ENCODE data around the gene FSIP1. TPM values are rescaled to one million over a fixed set of nuclear protein-coding genes. Genes with fewer than 3 reads are reported as not detected.

The FSIP1 gene
- total RNA-seq, 2 donors from 2014 or later, result 4.1 to 5.3 TPM

DNA sequence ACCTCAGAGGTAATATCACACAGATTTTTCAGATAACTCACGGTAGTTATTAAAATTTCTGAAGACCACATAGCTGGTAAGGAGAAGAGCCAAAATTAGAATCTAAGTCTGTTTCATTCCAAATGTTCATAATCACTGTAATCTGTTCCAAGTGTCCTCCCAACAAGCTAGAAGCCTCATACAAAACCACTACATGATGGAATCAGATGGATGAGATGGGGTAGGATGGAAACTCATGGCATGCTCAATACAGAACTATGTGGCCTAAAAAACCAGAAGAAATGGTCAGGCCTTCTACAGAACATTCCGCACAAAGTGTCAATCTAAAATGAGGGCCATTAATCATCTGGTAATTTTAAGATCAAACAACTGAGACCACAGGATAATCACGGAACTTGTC, 110.0 kb downstream of the FSIP1 start:
- intact Hi-C loops (cut with DNase I), result no loop called here
- Histone ChIP-seq H3K4me3 (no peak overlapping the region), H3K9me3 (no peaks in the 10 kb centered on the region), H3K27ac (no peak overlapping the region), H3K27me3 (no peaks in the 10 kb centered on the region), H3K4me1 (no peaks in the 10 kb centered on the region), H3K36me3 (no peaks in the 10 kb centered on the region), H3K9ac (ENCODE audit: low read depth in 2 of 2, low read length in 2 of 2) (no peak overlapping the region)
- TF ChIP-seq CTCF (IDR thresholded peaks at IDR 0.05), result no peak
- DNase-seq, result no peak

GRCh38 chr15:39672184-39672583, 110.5 kb downstream of the FSIP1 start:
- no peak for TF ChIP-seq CTCF (IDR thresholded peaks at IDR 0.05)
- no peaks in the 10 kb centered on the region for H3K9me3 ChIP-seq
- no peak overlapping the region for H3K4me3 ChIP-seq
- intact Hi-C loops (cut with DNase I), result no loop called here
- DNase-seq, result no peak
- no peak overlapping the region for H3K9ac ChIP-seq (ENCODE audit: low read depth in 2 of 2, low read length in 2 of 2)
- no peaks in the 10 kb centered on the region for H3K27me3 ChIP-seq
- no peak overlapping the region for H3K27ac ChIP-seq
- H3K36me3 ChIP-seq, result no peaks in the 10 kb centered on the region
- no peaks in the 10 kb centered on the region for H3K4me1 ChIP-seq

DNA sequence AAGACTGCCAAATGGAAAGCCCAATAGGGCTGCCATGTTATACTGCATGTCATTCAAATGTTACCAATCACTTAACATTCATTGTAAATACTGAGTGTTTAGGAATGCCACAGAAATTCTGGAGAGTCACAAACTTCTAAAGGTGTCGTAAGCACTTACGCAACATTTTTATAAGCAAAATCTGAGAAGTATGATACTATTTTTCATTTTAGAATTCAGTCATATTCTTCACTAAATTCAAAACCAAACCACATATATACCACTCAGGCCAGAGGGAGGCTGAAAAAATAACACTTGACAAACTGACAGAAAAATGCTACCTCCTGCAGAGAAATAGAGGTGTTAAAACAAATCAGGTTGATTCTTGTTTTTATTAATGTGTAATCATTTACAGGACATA, 112.0 kb downstream of the FSIP1 start:
- Histone ChIP-seq H3K27ac (no peak overlapping the region), H3K9me3 (no peaks in the 10 kb centered on the region), H3K27me3 (no peaks in the 10 kb centered on the region), H3K36me3 (no peaks in the 10 kb centered on the region), H3K4me1 (no peaks in the 10 kb centered on the region), H3K4me3 (no peak overlapping the region), H3K9ac (ENCODE audit: low read depth in 2 of 2, low read length in 2 of 2) (no peak overlapping the region)
- DNase-seq, result no peak
- intact Hi-C loops (cut with DNase I), result no loop called here
- no peak for TF ChIP-seq CTCF (IDR thresholded peaks at IDR 0.05)

GRCh38 chr15:39669661-39670060, 113.0 kb downstream of the FSIP1 start:
- Histone ChIP-seq H3K36me3 (no peaks in the 10 kb centered on the region), H3K9me3 (no peaks in the 10 kb centered on the region), H3K4me1 (no peaks in the 10 kb centered on the region), H3K27me3 (no peaks in the 10 kb centered on the region), H3K27ac (no peak overlapping the region), H3K9ac (ENCODE audit: low read depth in 2 of 2, low read length in 2 of 2) (no peak overlapping the region), H3K4me3 (no peak overlapping the region)
- intact Hi-C loops (cut with DNase I), result no loop called here
- no peak for DNase-seq
- TF ChIP-seq CTCF (IDR thresholded peaks at IDR 0.05), result no peak

DNA sequence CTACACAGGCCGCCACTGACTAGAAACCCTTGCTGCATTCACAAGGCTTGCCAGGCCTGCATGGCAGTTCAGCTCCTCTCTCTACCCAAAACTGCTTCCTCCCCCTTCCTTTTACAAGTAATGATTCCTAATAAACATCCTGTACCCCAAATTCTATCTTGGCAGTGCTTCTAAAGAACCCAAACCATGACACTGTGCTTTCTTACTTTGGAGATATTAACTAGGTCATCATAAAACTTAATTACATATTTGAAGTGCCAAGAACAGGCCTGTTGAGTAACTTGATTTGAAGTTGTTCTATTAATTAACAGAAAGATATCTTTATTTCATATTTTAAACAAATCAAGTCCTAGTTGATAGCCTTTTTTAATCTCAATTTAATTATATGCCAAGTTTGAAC, 113.4 kb downstream of the FSIP1 start:
- intact Hi-C loops (cut with DNase I), result no loop called here
- no peak for TF ChIP-seq CTCF (IDR thresholded peaks at IDR 0.05)
- H3K27me3 ChIP-seq, result no peaks in the 10 kb centered on the region
- H3K9ac ChIP-seq (ENCODE audit: low read depth in 2 of 2, low read length in 2 of 2), result no peak overlapping the region
- no peak for DNase-seq
- no peaks in the 10 kb centered on the region for H3K36me3 ChIP-seq
- no peak overlapping the region for H3K4me3 ChIP-seq
- no peaks in the 10 kb centered on the region for H3K9me3 ChIP-seq
- H3K4me1 ChIP-seq, result no peaks in the 10 kb centered on the region
- no peak overlapping the region for H3K27ac ChIP-seq

GRCh38 chr15:39668457-39668856, 114.2 kb downstream of the FSIP1 start:
- Histone ChIP-seq H3K9ac (ENCODE audit: low read depth in 2 of 2, low read length in 2 of 2) (no peak overlapping the region), H3K27me3 (no peaks in the 10 kb centered on the region), H3K36me3 (no peaks in the 10 kb centered on the region), H3K9me3 (no peaks in the 10 kb centered on the region), H3K4me1 (no peaks in the 10 kb centered on the region), H3K27ac (no peak overlapping the region), H3K4me3 (no peak overlapping the region)
- DNase-seq, result no peak
- TF ChIP-seq CTCF (IDR thresholded peaks at IDR 0.05), result no peak
- intact Hi-C loops (cut with DNase I), result no loop called here

All from colonic mucosa (tissue), 4 donors.